Effector memory CD8-positive, alpha-beta T cell (primary cell): ENCODE data around the gene CACNB4.

ENCODE experiments used
- ATAC-seq: fragments of 150-1000 bp; cut with Tn5 transposase; replicated peaks from 2 replicates; pipeline ENCODE4 v1.10.0; 2021; ENCODE audit warnings: mild to moderate bottlenecking, moderate library complexity
- DNase-seq, 3 experiments: peaks; one replicate each; pipeline ENCODE4 v3.0.0; 2021
- H3K27ac Mint-ChIP-seq, 2 donors: one replicate each; pipeline ENCODE4 v1.8.0; 2022; ENCODE audit warnings: mild to moderate bottlenecking in 2 of 2, mixed read lengths in 2 of 2, moderate library complexity in 2 of 2
- H3K27me3 Mint-ChIP-seq, 2 donors: one replicate each; pipeline ENCODE4 v1.8.0; 2022; ENCODE audit warnings: mixed read lengths in 2 of 2
- H3K36me3 Mint-ChIP-seq: one replicate; pipeline ENCODE4 v1.8.0; 2022; ENCODE audit warnings: mild to moderate bottlenecking, moderate library complexity, mixed read lengths; ENCODE audit not compliant: insufficient read depth
- H3K4me1 Mint-ChIP-seq, 2 donors: one replicate each; pipeline ENCODE4 v1.8.0; 2022; ENCODE audit warnings: low read depth in 2 of 2, mixed read lengths in 2 of 2
- H3K4me3 Mint-ChIP-seq, 2 donors: one replicate each; pipeline ENCODE4 v1.8.0; 2022; ENCODE audit warnings: mild to moderate bottlenecking in 2 of 2, mixed read lengths in 2 of 2, moderate library complexity in 2 of 2
- H3K9me3 Mint-ChIP-seq, 2 donors: one replicate each; pipeline ENCODE4 v1.8.0; 2022; ENCODE audit warnings: mixed read lengths in 2 of 2

CACNB4 gene

DNA sequence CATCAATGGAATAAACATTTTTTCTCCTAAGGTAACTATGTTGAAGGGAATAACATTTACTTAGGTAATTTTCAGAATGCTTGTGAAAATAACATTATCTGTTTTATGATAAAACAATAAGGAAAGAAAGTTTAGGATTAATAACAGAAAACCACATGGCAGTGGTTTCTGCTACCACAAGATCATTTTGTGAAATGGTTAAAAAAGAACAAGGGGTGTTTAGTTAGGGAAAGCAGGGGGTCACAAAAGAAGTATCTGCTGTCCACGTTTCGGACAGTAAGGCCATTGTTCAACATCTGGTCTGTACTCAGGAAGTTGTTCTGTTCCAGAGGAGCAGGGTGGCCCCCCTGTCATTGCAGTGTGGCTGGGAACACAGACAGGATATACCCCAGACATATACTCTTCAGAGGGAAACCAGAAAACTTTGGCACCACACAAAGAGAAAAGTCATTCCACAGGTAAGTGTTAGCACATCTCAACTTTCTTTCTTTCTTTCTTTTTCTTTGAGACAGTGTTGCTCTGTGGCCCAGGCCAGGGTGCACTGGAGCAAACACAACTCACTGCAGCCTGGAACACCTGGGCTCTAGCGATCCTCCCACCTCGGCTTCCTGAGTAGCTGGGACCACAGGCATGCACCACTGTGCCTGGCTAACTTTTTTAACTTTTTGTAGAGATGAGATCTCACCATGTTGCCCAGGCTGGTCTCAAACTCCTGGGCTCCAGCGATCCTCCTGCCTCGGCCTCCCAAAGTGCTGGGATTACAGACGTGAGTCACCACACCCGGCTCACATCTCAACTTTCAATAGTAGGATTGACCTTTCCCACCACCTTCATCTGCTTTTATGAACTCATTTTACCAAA is 255.8 kb downstream of the CACNB4 start:
- no peaks in the 10 kb centered on the region for H3K36me3 Mint-ChIP-seq
- H3K27me3 Mint-ChIP-seq = peaks cover 14 to 23% of the 10 kb centered on the region in 2 donors
- ATAC-seq (no peak), DNase-seq (no peak)
- no peak overlapping the region for H3K4me3 Mint-ChIP-seq
- H3K9me3 Mint-ChIP-seq = no peaks in the 10 kb centered on the region
- no peaks in the 10 kb centered on the region for H3K4me1 Mint-ChIP-seq
- no peak overlapping the region for H3K27ac Mint-ChIP-seq

DNA sequence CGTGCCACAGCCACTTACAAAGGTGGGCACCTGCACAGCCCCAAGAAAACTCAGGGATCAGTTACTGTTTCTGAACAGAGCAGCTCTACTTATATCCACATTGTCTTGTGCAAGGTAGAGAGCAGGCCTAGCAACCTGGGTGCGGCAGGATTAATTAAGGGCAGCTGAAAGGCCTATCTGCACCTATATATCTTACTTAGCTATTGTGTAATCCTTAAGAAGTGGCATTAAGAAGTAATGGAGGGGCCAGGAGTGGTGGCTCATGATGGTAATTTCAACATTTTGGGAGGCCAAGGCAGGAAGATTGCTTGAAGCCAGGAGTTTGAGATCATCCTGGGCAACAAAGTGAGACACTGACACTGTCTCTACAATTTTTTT is 257.8 kb downstream of the CACNB4 start:
- ATAC-seq (no peak), DNase-seq (no peak)
- Mint-ChIP-seq H3K4me3 (no peak overlapping the region), H3K27ac (no peak overlapping the region), H3K4me1 (no peaks in the 10 kb centered on the region), H3K36me3 (no peaks in the 10 kb centered on the region), H3K27me3 (peaks cover 14 to 19% of the 10 kb centered on the region in 2 donors), H3K9me3 (no peaks in the 10 kb centered on the region)

DNA sequence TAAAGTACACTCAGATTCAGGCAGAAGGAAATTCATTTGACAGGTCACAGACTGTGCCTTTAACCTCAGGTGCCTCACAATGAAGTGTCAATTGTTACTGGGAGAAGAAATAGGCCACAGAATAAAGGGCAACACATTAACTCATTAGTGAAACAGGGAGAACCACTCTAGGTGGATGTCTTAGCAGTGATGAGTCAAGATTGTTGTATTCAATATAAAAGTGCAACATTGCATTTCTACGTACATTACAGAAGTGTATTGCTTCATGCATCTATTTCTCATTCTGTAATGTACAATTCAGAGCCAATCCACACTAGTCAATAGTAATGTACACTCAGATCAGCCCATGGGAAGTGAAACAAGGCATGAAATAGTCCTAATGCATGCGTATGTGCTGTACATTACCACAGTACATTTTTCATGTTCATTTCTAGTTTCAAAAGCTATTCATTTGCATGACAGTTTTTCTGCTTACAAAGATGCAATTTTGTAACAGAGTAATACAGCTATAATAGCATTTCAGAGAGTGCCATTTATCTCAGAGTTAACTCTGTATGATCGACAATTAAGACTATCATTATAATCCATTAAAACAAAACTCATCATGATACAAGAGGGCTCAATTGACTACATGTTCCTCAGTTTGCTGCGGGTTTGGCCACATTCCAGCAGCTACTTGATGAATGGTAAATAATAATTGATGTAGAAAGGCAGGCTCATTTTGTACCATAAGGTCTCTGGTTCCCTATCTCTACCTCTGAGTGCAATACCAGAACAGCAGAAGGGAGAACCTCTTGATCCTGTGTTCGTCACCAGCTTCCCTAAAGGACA is 258.4 kb downstream of the CACNB4 start:
- no peak overlapping the region for H3K27ac Mint-ChIP-seq
- no peaks in the 10 kb centered on the region for H3K9me3 Mint-ChIP-seq
- no peaks in the 10 kb centered on the region for H3K4me1 Mint-ChIP-seq
- no peak for DNase-seq
- peaks cover 13 to 14% of the 10 kb centered on the region in 2 donors for H3K27me3 Mint-ChIP-seq
- peak; percentile 12 for ATAC-seq
- H3K4me3 Mint-ChIP-seq = no peak overlapping the region
- H3K36me3 Mint-ChIP-seq = no peaks in the 10 kb centered on the region

DNA sequence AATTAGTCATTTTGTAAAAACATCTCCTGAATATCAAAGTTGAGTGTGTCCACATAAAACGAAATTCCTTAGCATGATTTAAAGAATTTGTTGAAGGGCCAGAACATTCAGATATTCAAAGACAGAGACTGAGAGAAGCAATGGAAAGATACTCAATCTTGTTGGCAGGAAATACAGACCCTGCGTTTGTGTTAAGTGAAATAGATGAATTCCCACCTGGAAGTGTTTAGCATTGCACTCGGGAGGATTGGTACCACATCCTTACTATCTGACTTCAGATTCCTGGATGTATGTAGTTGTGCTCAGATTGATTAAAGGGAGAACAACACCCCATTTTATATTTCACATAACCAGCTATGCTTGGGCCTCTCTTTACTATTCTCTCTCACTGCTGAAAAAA is 260.9 kb downstream of the CACNB4 start:
- no peak for ATAC-seq
- Mint-ChIP-seq H3K4me3 (no peak overlapping the region), H3K9me3 (no peaks in the 10 kb centered on the region), H3K27me3 (peaks cover 0 to 2% of the 10 kb centered on the region in 2 donors), H3K36me3 (no peaks in the 10 kb centered on the region), H3K27ac (no peak overlapping the region), H3K4me1 (no peaks in the 10 kb centered on the region)
- DNase-seq = no peak

DNA sequence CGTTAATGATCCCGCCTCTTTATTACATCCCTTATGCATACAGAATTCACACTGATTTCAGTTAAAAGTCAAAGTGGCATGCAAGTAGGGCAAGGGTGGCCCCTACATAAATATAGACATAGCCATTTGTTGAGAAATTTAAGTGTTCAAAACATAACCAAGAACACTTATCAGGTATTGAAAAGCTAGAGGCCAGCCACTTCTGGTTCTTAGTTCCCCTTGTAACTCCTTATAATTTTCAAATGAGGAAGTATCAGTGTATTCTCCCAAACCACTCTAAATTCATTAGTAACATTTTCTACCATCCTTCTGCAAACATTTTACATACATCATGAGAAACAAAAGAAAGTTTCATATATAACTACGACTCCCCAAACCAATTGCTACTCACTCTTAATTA is 264.9 kb downstream of the CACNB4 start:
- H3K36me3 Mint-ChIP-seq = no peaks in the 10 kb centered on the region
- H3K9me3 Mint-ChIP-seq = no peaks in the 10 kb centered on the region

DNA sequence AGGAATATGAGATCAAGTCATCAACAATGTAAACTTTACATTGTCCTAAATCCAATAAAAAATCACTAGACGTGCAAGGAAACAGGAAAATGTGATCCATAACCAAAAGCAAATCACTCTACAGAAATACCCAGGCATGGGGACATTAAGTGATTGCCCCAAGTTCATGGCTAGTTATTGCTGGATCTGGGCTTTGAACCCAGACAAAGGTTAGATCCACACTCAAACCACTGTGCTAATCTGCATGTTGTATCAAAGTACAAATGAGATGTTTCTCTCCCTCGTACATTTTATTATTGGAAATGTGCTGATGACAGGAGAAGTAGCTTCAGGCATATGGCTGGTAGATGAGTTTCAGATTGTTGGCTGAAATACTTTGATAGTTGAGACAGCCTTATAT is 267.9 kb downstream of the CACNB4 start:
- Mint-ChIP-seq H3K27me3 (no peaks in the 10 kb centered on the region), H3K27ac (no peak overlapping the region), H3K36me3 (peaks cover 17% of the 10 kb centered on the region), H3K9me3 (no peaks in the 10 kb centered on the region), H3K4me3 (no peak overlapping the region), H3K4me1 (peaks cover 18 to 19% of the 10 kb centered on the region in 2 donors)
- no peak for ATAC-seq
- no peak for DNase-seq

More for the DNA sequence above, 264.9 kb downstream of the CACNB4 start:
- DNase-seq (no peak), ATAC-seq (no peak)
- Mint-ChIP-seq H3K27me3 (no peaks in the 10 kb centered on the region), H3K4me1 (peaks cover under 1 to 1% of the 10 kb centered on the region in 2 donors), H3K27ac (no peak overlapping the region), H3K4me3 (no peak overlapping the region)

DNA sequence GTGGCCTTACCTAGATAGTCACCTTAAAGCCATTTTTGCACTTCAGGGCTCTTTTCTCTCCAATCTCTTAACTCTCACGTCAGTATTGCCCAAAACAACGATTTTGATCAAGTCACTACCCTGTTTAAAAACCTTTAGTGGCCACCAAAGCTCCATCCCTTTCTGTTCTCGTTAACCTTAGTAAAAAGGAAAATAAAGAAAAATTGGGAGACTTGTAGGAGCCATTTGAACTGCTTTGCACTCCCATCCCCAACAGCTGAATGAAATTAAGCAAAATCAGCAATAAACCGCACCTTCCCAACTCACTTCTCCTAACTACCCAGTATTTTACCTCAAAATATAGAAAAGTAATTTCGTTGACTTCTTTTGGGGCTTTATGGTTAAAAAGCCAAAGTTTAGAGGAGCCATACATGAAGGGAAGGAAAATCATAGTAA is 269.9 kb downstream of the CACNB4 start:
- Mint-ChIP-seq H3K4me3 (peak overlapping the region; percentile 90 to 93), H3K9me3 (no peaks in the 10 kb centered on the region), H3K27me3 (no peaks in the 10 kb centered on the region), H3K4me1 (peaks cover 30 to 37% of the 10 kb centered on the region in 2 donors), H3K27ac (peak overlapping the region; percentile 94 to 95), H3K36me3 (peaks cover 17% of the 10 kb centered on the region)
- no peak for ATAC-seq
- no peak for DNase-seq

DNA sequence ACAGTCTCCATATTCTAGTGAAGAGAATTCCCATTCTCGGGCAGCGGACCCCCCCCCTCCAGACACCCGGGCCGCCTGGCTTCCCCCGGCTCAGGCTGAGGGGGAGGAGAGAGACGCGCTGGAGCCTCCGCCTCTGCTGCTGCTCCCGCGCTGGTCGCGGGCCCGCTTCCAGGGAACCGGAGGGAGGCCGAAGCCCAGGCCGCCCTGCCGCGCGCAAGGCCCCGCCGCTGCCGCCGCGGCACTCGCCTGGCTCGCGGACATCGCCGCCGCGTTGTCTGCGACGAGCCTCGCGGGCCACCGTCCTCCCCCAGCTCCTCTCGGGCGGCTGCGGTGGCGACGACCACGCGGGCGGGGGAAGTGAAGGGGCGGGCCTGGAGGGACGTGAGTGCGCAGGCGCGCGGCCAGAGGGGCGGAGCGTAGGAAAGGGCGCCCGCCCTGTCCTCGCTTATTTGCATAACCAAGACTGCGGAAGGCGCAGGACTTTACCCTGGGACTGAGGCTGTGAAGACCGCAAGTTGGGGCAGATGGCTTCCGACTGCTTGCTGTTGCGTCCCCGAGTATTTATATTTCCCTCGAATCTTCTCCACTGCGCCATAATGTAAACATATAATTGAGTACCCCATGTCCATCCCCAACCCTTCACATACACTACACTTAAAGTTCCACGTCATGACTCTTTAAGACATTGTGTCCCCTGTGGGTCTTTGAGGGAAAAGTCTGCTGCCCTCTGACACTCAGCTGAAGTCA is 270.5 kb downstream of the CACNB4 start, which contains the start of gene ARL5A:
TSS of gene ARL5A (minus strand) at position 279 of the 747 bp plus-strand sequence. CDS start at position 34, 245 bp downstream.
- Mint-ChIP-seq H3K36me3 (peaks cover 17% of the 10 kb centered on the region), H3K9me3 (no peaks in the 10 kb centered on the region), H3K4me1 (peaks cover 35 to 43% of the 10 kb centered on the region in 2 donors), H3K4me3 (peak within 1 kb of the TSS; percentile 90 to 93), H3K27ac (peak within 1 kb of the TSS; percentile 94 to 95), H3K27me3 (no peaks in the 10 kb centered on the region)
- DNase-seq (peak; percentile 95 to 98 (median 97)), ATAC-seq (peak; percentile 91)

DNA sequence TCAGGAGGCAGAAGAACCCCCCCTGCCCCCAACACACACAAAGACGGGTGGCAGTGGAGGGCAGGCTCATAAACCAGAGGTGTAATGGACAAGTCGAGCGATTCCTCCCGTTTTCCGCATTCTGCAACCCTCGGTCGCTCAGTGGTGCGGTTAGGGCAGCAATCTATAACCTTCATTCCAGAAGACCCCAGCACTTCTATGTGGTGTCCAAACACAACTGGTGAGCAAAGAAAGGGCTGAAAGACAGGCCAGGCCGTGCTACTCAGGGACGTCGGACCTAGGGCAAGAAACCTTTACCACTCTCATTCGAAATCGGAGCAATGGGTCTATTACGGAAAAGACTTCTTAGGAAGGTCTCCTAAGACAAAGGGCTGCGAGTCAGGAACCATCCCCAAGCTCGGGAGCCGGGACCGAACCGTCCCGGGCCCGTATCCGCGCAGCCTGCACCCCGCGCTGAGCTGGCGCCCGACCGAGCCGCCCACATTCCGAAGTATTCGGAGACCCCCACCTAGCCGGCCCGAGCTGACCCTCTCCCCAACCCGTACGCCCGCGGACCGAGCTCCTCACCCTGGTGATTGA is 271.2 kb downstream of the CACNB4 start:
- peaks cover 22% of the 10 kb centered on the region for H3K36me3 Mint-ChIP-seq
- H3K27ac Mint-ChIP-seq = peak overlapping the region; percentile 94 to 95
- ATAC-seq (peak; percentile 26), DNase-seq (peak in 2 of 3 experiments; percentile 5 to 8)
- H3K4me1 Mint-ChIP-seq = peaks cover 39 to 50% of the 10 kb centered on the region in 2 donors
- no peaks in the 10 kb centered on the region for H3K9me3 Mint-ChIP-seq
- no peaks in the 10 kb centered on the region for H3K27me3 Mint-ChIP-seq
- peak overlapping the region; percentile 90 to 93 for H3K4me3 Mint-ChIP-seq

DNA sequence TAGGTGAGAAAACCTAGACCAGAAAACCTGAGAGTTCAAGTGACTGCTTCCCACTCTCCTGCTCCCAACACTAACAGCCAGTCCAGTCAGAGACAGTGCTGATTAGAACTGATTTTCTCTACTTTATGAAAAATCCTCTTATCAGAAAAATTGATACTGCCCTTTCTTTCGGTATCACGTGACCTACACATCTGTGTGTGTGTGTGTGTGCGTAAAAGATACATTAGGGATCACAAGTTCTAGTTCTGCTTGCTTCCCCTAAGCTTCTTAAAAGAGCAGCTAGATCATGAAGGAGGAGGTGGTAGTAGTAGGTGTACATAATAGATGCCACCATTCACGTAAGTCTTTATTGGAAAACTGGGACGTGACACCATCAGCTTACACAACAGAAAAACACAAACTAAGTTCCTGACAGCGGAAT is 272.1 kb downstream of the CACNB4 start:
- no peaks in the 10 kb centered on the region for H3K27me3 Mint-ChIP-seq
- H3K4me1 Mint-ChIP-seq = peaks cover 42 to 54% of the 10 kb centered on the region in 2 donors
- H3K27ac Mint-ChIP-seq = peak overlapping the region; percentile 94 to 95
- peak overlapping the region; percentile 90 to 93 for H3K4me3 Mint-ChIP-seq
- peaks cover 22% of the 10 kb centered on the region for H3K36me3 Mint-ChIP-seq
- ATAC-seq (no peak), DNase-seq (no peak)
- no peaks in the 10 kb centered on the region for H3K9me3 Mint-ChIP-seq

DNA sequence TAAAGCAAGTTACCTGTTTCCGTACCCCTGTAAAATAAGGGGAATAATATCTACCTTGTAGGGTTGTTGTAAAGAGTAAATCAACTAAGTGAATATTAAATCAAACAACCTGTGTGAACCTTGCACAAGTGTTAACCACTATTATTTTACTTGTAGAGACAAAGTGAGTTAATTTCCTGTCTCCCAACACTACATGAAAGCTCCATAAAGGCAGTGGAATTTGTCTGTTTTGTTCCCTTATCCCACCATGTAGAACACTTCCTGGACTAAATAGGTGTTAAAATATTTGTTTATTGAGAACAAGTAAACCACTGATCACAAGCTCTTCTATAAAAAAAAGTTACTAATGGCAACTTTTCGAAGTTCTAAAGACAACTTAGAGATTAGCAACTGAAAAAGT is 274.0 kb downstream of the CACNB4 start:
- peak overlapping the region in 1 of 2 donors; percentile 27 for H3K4me3 Mint-ChIP-seq
- no peak for DNase-seq
- H3K9me3 Mint-ChIP-seq = no peaks in the 10 kb centered on the region
- peak overlapping the region in 1 of 2 donors; percentile 2 for H3K27ac Mint-ChIP-seq
- H3K36me3 Mint-ChIP-seq = peaks cover 22% of the 10 kb centered on the region
- no peak for ATAC-seq
- peaks cover 44 to 64% of the 10 kb centered on the region in 2 donors for H3K4me1 Mint-ChIP-seq
- H3K27me3 Mint-ChIP-seq = no peaks in the 10 kb centered on the region

DNA sequence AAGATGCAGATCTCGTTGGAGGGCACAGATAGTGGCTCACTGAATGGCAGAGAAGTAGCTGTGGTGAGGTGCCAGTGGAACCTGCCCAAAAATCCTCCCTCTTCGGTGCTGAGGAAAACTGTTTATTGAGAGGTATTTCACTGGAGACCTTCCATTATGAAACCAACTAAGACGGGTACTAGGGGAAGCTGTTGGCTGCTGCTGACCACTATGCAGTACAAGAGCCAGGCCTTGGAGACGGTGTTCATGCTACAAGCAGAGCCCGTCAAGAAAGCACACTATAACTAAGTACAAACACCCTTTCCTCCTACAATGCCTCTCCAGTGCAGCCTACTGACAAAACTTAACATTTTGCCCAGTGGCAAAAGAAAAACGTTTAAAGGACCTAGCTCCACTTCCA is 275.2 kb downstream of the CACNB4 start:
- peaks cover 39 to 61% of the 10 kb centered on the region in 2 donors for H3K4me1 Mint-ChIP-seq
- DNase-seq (no peak), ATAC-seq (no peak)
- H3K27ac Mint-ChIP-seq = no peak overlapping the region
- no peaks in the 10 kb centered on the region for H3K27me3 Mint-ChIP-seq
- peaks cover 20% of the 10 kb centered on the region for H3K36me3 Mint-ChIP-seq
- peak overlapping the region in 1 of 2 donors; percentile 34 for H3K4me3 Mint-ChIP-seq
- H3K9me3 Mint-ChIP-seq = no peaks in the 10 kb centered on the region
